Mucosa of gallbladder (tissue), 1 donor: Measurements from ENCODE around the gene TMEM98. TPM values are rescaled to one million over a fixed set of nuclear protein-coding genes. Genes with fewer than 3 reads are reported as not detected.
"Not testable (repeated sequence)": the region's sequence is repeated elsewhere in the genome, so short reads cannot be mapped to it uniquely, and the experiment has no call there.

ENCODE experiments used
- DNase-seq: peaks from one replicate; pipeline ENCODE4 v3.0.0-alpha.2; 2020; ENCODE audit warnings: low spot score
- total RNA-seq: library from RNA; stranded (reverse); gene quantifications from one replicate; pipeline ENCODE4 v1.2.1, GENCODE V29; 2021
- donor health status: DM: no; HTN: no; CAD: no.

TMEM98 gene
- total RNA-seq, 1 donor from 2014 or later: 153 TPM

- DNase-seq: no peak
These were observed 12.7 kb upstream of the TMEM98 start for GRCh38 chr17:32915245-32915644.

GRCh38 chr17:32916134-32916533, 11.8 kb upstream of the TMEM98 start:
- no peak for DNase-seq

GRCh38 chr17:32917081-32917480, 10.9 kb upstream of the TMEM98 start:
- no peak for DNase-seq

GRCh38 chr17:32917842-32918241, 10.1 kb upstream of the TMEM98 start:
- no peak for DNase-seq

DNA sequence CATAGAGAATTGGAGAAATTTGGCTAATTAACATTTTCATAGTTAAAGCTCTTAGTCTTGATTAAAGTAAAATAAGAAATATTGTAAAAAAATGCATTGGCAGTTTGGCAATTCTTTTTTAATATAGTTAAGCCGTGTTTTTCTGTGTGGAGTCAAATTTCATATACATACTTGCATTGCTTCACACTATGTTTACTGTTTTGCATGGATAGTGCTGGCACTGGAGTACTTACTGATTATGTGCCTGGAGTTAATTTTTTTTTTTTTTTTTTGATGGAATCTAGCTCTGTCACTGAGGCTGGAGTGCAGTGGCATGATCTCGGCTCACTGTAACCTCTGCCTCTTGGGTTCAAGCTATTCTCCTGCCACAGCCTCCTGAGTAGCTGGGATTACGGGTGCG, 8.1 kb upstream of the TMEM98 start:
- not testable (repeated sequence) for DNase-seq

DNA sequence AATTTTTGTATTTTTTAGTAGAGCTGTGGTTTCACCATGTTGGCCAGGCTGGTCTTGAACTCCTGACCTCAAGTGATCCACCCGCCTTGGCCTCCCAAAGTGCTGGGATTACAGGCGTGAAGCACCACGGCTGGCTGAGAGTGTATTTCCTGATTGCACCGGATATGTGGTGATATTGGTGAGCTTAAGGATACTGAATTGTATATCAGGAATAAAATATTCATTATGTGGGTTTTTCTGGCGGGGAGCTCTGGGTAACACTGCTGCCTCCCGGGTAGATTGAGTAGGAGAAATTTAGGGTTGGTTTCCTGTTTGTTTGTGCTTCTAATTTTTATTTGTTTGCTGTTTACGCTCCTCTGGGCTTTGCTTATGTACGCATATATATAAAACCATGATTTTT, 7.7 kb upstream of the TMEM98 start:
- DNase-seq: no peak

- DNase-seq: no peak
These were observed 6.9 kb upstream of the TMEM98 start for GRCh38 chr17:32921017-32921416.

DNA sequence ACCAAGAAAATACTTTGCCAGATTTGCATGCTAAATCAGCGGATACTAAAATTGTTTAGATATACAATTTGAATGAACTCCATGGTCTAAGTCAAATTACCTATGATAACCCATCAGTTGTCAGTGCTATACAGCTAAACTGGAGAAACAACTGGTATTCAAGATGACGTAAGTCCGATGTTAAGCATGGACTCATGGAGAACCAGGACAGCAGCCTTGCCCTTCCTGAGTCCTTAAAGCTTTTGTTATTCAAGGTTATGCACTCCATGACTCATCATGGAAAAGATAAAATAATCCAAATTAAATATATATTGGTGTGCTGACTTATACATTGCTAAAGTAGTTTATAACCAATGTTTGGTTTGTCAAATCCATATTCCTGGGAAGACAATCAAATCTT, 4.0 kb upstream of the TMEM98 start:
- DNase-seq: not testable (repeated sequence)

GRCh38 chr17:32926183-32926582, 1.8 kb upstream of the TMEM98 start:
- DNase-seq: no peak

DNA sequence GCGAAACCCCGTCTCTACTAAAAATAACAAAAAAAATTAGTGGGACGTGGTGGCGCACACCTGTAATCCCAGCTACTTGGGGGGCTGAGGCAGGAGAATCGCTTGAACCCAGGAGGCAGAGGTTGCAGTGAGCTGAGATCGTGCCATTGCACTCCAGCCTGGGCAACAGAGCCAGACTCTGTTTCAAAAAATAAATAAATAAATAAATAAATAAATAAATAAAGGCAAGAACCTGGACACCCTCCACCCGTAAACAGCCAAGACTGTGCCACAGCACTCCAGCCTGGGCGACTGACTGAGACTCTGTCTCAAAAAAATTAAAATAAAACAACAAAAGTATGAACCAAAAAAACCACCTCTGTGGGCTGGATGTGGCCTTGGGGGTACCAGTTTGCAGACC, 1.2 kb upstream of the TMEM98 start:
- DNase-seq: not testable (repeated sequence)

DNA sequence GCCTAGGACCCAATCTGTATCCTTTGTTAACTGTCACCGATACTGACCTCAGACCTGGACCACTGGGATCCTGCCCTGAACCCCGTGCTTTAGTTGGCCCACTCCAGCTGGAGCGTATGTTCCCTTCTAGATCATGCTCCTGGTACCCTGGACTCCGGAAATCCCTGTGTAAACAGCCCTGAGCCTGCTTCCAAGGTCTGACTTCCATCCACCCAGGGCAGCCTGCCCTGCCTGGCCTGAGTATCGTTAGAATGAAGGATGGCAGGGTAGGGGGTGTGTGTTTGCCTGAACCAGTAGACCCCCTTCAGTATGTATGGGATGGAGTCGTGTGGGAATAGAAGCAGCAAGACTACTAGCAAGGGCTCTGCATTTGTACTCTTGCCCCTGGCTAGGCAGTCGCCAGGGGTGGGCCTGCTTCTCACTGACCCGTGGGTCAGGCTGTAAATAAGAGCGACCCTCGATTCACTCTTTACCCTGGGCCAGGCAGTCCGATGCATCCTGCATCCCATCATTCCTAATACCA, 691 bp upstream of the TMEM98 start:
- no peak for DNase-seq

- DNase-seq: no peak
These were observed 908 bp downstream of the TMEM98 start for GRCh38 chr17:32928586-32929535.

- DNase-seq: no peak
These were observed 1.6 kb downstream of the TMEM98 start for GRCh38 chr17:32929588-32929987.

GRCh38 chr17:32930512-32930911, 2.6 kb downstream of the TMEM98 start:
- DNase-seq: no peak

DNA sequence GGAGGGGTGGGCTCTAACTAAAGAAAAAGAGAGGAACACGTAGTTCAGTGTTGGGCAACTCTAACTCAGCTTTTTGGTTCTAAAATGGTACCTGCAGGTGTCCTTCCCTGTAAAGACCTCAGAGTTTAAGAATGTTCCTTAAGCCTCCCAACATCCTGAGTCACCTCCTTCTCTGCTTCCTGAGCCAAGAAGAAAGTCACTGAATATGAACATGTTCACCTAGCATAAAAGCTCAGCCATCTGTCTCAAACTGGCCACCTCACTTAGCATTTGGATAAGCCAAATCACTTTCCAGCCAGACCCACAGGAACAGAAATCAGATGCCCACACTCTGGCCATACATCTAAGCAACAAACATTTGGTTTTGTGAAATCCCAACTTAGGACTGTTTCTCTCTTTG, 3.7 kb downstream of the TMEM98 start:
- DNase-seq: no peak

DNA sequence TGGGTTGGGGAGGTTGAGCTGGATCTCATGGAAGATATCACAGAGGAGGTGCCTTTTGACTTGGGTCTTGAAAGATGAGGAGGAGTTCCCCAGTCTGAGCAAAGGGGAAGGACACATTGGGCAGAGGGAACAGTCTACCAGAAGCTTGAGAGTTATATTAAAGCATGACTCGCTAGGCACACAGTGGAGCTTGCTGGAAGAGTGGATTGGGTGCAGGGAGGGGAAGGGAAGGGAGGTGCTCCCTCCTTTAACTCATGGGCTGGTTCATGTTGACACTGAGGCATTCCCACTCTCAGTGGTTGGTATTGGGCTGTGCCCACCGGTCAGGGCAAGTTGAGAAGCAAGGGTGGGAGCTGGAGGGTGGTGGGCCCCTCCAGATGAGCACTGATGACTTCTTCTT, 5.9 kb downstream of the TMEM98 start:
- DNase-seq: no peak

- no peak for DNase-seq
These were observed 7.8 kb downstream of the TMEM98 start for GRCh38 chr17:32935726-32936125.

DNA sequence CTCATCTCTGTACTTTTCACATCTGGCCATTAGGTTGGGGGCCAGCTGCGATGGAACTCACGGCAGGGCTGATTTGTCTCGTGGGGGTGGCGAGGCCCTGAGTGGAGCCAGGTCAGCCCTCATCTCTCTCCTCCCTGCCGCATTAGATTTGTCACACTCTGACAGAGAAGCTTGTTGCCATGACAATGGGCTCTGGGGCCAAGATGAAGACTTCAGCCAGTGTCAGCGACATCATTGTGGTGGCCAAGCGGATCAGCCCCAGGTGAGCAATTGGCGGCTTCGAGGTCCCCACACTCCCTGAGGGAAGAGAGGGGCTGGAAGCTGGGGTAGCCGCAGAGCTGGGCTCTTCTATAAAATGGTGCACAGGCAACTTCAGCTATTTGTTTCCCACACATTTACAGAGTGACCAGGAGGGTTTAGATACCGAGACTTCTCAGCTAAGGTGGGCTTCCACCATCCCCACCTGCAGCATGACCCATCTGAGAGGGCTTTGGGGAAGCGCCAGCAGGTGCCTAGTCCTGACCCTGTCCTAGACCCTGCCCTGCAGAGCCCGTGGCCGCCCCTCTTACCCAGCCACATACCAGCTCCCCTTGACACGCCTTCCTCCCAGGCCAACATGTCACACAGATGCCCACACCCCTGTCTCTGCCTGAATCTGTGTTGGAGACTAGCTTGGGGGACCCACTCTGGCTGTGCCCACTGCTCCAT, 8.4 kb downstream of the TMEM98 start:
- no peak for DNase-seq

DNA sequence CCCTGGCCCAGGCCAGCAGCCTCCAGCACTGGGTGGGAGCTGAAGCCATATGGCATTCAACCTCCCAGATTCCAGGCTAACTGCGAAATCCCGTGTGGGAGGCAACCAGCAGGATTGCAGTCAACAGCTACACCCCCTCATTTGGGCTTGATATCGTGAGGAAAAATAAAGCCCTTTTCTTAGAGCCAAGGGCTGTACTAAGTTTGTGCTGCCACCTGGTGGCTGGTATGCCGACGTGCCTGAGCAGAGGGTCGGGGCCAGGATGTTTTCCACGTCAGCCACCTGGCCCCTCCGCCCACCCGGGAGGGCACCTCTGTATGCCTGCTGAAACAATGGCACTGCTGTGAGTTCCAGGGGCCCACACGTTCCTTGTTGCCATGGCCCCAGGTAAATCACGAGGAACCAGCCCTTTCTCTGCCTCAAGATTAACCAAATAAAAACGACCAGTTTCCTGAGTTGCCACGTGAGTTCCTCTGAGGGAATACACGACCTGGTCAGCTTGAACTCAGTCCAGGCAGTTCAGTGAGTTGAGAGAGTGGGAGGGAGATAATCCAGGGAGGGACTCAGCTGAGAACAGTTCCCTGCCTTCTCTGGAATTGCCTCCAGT, 9.0 kb downstream of the TMEM98 start:
- peak; percentile 81 for DNase-seq

DNA sequence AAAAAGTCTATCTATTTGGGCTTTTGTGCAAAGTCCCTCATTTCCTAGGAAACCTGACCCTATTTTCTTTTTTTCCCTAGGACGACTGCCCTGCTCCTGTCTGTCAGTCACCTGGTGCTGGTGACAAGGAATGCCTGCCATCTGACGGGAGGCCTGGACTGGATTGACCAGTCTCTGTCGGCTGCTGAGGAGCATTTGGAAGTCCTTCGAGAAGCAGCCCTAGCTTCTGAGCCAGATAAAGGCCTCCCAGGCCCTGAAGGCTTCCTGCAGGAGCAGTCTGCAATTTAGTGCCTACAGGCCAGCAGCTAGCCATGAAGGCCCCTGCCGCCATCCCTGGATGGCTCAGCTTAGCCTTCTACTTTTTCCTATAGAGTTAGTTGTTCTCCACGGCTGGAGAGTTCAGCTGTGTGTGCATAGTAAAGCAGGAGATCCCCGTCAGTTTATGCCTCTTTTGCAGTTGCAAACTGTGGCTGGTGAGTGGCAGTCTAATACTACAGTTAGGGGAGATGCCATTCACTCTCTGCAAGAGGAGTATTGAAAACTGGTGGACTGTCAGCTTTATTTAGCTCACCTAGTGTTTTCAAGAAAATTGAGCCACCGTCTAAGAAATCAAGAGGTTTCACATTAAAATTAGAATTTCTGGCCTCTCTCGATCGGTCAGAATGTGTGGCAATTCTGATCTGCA, 12.9 kb downstream of the TMEM98 start:
- DNase-seq: no peak

- no peak for DNase-seq
These were observed 13.6 kb downstream of the TMEM98 start for GRCh38 chr17:32941419-32942032.
